GM19372 (cell line): ENCODE data around the gene DRD2.

Source experiments
- ATAC-seq: cut with Tn5 transposase; IDR thresholded peaks from one replicate; pipeline ENCODE4 v1.9.1; 2021; ENCODE audit warnings: mild to moderate bottlenecking, low read depth, moderate library complexity; ENCODE audit not compliant: unreplicated experiment

The DRD2 gene

DNA sequence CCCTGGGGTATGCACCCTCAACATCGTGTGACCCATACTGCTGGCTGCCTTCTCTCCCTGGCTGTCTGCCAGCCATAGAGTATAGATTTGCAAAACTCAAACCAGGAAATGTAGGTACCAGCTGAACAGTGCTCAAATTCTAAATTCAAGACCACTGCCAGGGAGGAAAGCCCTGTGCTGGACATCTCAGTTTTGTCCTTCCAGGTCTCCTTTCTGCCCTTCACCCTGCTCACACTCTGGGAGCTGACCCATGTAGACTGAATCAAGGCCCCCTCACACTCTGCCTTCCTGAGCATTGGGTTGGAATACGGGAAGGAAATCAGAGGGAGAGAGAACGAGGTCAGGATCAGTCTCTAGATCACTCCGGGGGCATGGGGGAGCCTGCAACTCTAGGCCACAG lies 12.4 kb upstream of the DRD2 start:
- ATAC-seq, result no peak

DNA sequence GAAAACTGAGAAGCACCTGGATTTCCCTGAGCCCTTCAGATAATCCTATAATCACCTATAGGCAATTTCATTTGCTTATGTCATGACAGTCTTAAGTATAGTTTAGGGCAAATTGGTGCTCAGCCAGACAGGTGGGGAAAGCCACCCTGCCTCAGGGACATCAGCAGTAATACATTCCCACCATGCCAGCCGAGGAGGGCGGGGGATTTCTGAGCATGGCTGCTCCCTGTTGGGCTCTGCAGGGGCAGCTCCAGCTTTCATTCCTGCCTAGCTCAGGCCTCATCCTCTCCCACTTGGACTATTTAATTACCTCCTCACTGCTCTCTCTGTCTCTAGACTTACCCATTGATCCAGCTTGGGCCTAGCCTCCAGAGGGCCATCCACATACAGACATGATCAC lies 9.0 kb upstream of the DRD2 start:
- no peak for ATAC-seq

DNA sequence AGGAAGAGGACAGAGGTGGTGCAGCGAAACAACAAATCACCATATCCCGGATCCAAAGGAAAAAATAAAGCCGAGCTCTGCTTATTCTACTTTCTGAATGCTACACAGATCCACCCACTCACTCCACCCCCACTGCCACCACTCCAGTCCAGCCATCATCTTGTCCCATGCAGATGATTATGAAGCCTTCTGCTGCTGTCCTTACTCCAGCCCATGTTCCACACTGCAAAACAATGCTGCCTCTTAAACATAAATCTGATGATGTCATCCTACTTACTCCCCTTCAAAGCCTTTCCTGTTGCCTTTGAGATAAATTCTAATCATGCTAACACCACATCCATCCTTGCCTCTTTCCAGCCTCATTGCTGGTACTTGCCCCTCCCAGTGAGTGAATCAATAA lies 6.5 kb upstream of the DRD2 start:
- no peak for ATAC-seq

- ATAC-seq, result no peak
Measured at GRCh38 chr11:113481226-113481625, 6.0 kb upstream of the DRD2 start.

GRCh38 chr11:113477321-113477720 lies 2.1 kb upstream of the DRD2 start:
- ATAC-seq, result no peak

DNA sequence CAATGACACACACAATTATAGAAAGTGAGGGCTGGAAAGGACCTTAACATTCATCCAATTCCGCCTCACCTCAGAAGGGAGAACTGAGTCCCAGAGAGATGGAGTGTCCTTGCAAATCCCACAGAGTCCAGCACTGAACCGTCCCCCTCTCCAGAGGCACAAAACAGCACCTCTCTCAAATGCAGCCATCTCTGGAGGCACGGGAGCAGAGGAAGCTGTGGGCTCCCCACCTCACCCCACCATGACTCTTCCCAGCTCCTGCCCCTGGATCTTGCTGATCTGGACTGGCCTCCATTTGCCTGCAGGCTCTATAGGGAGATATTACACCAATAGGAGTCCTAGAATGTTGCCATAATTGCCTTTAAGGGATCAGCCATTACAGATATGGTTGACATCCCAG lies 1.4 kb upstream of the DRD2 start:
- ATAC-seq, result no peak

DNA sequence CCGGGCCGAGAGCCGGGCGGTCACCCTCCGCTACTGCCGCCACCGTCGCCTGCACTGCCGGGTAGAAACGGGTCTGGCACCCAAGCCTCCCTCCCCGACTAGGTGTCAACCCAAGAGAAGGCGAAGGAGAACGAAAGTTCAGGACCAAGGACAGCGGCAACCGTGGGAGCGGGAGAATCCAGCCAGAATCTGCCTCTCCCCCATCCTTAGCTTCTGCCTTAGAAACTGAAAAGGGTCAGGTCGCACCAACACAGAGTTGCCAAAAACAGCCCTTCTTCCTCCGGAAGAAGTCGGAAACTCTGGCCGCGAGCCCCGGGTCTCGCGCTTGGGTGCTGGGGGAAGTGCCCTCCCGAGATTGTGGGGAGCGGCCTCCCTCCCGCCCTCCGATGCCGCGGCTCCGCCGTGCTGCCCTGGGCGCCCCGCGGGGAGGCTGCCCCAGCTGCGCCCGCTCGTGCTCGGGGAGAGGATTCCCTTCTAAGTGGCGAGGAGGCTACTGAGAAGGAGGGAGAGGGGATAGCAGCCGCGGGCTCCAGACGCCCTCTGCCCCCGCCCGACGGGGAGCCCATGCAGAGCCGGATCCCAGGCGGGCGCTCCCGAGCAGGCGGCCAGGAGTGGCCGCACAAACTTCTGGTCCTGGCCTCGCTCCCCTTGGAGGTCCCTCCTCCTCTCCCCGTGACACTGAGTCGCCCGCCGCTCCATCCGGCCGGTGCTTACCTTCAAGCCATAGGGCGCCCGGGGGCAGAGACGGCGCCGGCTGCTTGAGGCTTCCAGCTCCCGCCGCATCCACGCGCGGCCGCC lies 637 bp downstream of the DRD2 start:
- no peak for ATAC-seq

GRCh38 chr11:113473983-113474361 lies 1.2 kb downstream of the DRD2 start:
- ATAC-seq, result no peak

GRCh38 chr11:113472471-113472870 lies 2.7 kb downstream of the DRD2 start:
- no peak for ATAC-seq

- no peak for ATAC-seq
Measured at GRCh38 chr11:113470233-113470632, 5.0 kb downstream of the DRD2 start.

- no peak for ATAC-seq
Measured at GRCh38 chr11:113468726-113469345, 6.4 kb downstream of the DRD2 start.

DNA sequence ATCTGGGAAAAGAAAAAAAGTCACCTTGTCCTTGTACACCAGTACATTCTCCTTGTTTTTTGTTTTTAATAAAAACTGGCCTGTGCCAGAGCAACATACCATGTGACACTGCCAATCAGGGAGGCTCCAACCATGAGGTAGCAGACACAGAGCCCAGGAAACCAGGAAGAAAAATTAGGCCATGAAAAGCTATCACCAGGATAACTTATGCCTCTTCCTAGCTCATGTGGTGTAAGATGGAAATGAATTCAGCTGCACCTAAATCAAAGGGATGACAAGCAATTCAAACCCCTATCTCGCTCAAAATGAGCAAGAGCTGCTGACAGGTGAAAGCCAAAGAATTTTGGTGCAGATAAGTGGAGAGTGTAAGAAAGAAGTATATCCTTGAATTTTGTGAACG lies 7.7 kb downstream of the DRD2 start:
- no peak for ATAC-seq

DNA sequence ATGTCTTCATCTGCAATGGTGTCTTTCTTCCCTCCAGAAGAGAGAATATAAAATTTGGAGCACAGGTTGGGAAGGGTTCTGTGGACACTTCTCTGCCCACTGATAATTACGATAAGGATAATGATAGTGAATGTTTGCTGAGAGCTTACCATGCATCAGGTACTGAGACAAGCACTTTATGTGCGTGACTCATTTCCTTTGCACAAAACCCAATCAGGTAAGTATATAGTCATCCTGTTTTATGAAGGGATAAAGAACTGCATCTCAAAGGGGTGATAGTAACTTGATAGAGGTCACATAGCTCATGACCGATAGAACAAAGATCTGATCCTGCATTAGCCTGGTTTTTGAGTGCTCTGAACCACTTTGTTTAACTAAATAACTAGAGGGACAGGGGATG lies 9.4 kb downstream of the DRD2 start:
- ATAC-seq, result no peak

- no peak for ATAC-seq
Measured at GRCh38 chr11:113464416-113464815, 10.8 kb downstream of the DRD2 start.

DNA sequence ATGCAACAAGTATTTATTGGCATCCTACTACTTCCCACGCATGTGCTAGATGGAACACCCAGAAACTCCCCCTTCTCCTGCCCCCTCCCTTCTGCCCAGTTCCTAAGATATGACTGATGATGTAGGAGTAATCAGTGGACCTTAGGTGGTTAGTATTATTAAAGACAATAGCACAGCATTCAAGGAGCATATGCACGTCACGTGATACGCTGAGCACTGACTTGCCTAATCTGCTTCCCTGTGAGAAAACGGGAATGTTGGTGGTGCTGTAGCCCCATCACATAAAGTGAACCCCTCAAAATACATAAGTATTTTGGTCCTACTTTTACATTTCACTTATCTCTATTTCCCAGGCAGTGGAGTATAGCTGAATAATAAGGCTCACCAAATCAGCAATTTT lies 12.4 kb downstream of the DRD2 start:
- no peak for ATAC-seq

- no peak for ATAC-seq
Measured at GRCh38 chr11:113461639-113462038, 13.6 kb downstream of the DRD2 start.

- ATAC-seq, result no peak
Measured at GRCh38 chr11:113460469-113460868, 14.7 kb downstream of the DRD2 start.

DNA sequence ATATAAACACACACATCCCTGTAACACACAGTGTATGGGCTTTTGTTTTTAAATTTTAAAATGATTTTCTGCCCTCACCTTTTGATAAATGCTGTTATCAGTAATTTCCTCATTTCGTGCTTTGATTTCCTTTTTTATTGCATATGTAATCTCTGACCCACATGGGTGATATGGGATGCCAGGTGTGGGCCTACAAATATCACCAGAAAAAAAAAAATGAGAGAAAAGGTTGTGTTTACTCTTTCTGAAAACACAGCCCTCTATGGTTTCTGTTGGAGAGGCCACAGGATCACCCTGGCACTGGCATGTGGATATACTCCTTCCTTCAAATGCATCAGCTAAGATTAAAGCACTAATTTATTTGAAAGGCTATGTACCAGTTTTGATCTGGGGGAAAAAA lies 17.0 kb downstream of the DRD2 start:
- no peak for ATAC-seq

- no peak for ATAC-seq
Measured at GRCh38 chr11:113457784-113458183, 17.4 kb downstream of the DRD2 start.

DNA sequence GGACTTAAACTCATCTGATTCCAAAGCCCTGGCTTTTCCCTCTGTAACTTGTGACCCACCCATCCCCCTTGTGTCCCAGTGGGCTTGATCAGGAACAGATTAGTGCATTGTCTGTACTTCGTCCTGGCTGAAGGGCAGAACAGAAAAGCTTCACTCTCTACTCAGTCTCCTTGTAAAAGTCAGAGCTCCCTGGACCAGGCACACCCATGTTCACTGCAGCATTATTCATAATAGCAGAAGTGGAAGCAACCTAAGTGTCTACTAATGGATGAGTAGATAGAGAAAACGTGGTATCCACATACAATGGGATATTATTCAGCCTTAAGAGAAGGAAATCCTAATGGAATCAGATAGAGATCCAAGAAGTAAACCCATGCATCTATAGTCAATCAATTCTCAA lies 20.7 kb downstream of the DRD2 start:
- no peak for ATAC-seq

DNA sequence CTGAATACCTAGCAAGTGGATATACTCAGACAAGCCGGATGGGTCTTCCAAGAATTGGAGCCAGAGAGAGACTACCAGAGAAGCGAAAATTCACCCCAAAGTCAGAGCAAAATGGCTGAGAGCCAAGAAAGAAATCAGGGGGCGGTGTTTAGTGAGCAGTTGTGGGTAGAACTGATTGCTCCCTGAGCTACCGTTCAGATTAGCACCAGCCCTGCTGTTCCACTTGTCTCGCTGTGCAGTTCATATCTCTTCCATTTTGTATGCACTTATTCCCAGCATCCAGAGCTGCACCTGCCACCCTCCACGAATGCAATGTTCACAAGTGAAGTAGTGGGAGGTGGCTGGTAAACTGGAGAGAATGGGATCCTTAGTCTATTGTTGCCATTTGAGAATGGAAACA lies 25.5 kb downstream of the DRD2 start:
- ATAC-seq, result no peak

- no peak for ATAC-seq
Measured at GRCh38 chr11:113448316-113448677, 26.9 kb downstream of the DRD2 start.
